ENCODE results near the gene TBC1D22A.
"Not testable (repeated sequence)": the region's sequence is repeated elsewhere in the genome, so short reads cannot be mapped to it uniquely, and the experiment has no call there.

The TBC1D22A gene

DNA sequence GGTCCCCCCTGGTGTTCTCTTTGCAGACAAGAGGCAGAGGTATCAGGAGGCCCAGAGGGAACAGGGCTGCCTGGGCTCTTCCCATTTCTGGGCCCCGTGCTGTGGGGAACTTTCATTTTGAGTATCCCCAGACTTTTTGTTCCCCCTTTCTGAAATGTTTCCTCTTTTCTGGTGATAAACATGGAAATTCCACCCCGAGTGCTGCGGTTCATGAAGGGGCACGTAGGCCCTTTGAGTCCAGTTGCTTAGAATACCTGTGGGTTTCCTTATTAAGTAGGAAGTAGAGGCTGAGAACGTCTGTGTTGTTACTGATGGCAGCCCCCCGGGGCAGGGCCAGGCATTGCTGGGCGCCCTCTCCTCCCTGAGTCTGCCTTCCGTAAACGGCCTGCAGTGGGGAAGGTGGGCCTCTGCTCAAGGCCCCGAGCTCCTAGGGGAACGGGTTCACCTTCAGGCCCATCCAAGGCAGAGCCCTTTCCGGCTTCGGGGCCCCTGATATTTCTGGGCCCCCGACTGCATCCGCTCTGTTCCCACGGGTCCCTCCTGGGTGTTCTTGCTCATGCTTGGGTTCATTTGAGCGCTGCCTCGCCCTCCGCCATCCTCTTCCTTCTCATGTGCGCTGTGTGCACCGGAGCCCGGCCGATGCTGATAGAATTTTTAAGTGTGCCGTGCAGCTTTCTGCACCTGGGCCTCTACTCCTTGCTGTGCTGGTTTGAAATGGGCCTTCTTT lies 12.0 kb downstream of the TBC1D22A start:
- peak; percentile 70 for DNase-seq (ENCODE audit: low spot score)

DNA sequence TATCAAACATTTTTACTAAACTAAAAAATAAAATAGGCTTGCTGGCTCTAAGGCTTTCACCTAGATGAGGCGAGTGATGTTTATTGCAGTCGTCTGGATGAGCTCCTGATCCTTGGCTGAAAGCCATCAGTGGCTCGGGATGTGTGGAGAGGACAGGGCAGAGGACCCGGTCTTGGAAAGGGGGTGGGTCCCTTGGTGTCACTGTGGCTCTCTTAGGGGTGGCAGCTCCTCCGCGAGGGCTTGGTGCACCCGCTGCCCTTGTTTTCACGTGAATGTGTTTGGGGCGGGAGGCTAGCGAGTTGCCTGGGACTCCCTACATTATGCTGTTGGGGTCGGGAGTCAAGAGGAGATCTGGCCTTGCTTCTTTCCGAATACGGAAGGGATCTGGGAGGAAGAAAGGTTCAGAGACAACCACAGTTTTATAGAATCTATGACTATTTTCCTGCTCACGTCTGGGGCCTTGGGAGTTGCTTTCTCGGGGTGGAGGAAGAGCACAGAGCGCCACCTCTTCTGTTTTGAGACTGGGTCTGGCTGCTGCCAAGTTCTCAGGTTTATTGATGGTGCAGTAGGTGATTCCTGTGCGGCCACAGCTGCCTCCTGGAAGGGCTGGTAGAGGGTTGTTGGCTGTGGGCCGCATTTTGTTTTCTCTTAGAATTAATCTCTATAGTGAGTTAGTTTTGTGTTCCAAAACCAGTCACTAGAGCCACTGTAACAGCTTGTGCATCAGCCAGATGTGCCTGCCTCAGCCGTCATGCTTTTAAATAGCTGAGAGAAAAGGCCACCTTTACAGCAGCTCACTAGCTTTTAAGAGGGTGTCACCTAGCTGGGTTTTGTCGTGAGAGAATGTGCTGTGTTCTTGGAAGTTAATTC lies 12.8 kb downstream of the TBC1D22A start:
- DNase-seq (ENCODE audit: low spot score) = no peak

DNA sequence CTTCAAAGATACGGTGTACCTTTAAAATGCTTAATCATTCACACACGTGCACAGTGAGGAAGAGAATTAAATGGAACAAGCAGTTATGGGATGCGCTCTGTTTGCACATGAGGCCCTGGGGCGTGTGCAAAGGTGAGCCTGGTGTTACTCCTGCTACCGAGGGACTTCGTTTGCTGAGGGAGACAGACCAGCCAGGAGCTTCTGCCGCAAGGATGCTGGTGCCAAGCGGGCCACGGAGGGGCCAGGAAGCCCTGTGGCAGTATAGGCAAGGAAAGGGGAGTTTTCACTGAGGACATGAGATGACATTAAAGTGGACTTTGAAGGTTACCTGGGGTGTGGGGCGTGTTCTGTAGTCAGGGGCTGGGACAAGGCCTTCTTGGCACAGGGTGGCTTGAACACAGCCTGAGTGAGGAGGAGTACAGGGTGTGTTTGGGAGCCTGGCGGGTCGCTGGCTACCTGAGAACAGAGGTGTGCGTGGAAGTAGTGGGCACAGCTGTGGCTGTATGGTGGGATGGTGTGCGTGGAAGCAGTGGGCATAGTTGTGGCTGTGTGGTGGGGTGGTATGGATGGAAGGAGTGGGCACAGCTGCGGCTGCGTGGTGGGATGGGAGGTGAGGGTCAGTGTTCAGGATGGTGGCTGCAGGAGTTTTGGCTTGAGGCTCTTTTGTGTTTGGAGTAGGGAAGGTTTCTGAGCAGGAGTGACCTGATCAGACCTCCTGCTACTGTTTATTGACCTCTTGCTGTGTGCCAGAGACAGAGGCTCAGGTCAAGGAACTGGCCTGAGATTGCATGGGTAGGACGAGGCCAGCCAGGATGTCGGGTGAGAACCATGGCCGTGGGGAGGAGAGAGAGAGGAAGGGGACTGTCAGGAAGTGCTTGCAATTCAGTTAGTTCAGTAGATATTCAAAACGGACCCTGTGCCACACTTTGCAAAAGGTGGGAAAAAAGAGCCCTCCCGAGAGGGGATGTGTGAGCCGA lies 13.7 kb downstream of the TBC1D22A start:
- no peak for DNase-seq (ENCODE audit: low spot score)

DNA sequence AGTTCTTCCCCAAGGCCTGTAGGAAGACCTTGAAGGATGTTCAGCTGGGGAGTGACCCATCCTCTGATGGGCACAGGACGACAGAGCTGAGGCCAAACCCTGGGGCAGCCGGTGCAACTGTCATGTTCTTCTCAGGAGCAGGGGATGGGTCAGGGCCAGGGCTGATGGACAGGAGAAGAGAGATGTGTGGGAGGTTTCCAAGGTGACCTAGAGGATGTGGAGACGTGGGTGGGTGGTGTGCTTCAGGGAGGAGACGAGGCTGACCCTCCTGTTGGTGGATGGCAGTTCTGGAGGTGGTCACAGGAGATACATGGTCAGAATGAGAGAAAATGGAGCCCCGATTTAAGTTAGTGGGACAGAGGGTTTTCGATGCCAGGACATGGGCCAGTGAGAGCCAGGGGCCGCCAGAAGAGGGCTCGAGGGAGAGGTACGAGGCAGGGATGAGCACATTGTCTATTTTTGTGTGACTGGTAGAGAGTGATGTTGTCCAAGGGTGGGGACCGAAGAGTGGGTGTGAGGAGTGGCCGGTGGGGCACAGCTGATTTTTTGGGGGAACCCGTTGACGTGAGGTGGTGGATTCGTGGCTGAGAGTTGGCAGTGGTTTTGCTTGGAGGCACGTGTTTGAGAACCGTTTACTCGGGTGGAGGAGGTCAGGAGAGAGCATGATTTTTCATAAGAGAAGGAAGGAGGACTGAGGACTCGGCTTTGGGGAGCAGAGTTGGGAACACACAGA lies 14.6 kb downstream of the TBC1D22A start:
- DNase-seq (ENCODE audit: low spot score) = no peak

- DNase-seq (ENCODE audit: low spot score) = no peak
These were observed 15.1 kb downstream of the TBC1D22A start for GRCh38 chr22:46777609-46777970.

DNA sequence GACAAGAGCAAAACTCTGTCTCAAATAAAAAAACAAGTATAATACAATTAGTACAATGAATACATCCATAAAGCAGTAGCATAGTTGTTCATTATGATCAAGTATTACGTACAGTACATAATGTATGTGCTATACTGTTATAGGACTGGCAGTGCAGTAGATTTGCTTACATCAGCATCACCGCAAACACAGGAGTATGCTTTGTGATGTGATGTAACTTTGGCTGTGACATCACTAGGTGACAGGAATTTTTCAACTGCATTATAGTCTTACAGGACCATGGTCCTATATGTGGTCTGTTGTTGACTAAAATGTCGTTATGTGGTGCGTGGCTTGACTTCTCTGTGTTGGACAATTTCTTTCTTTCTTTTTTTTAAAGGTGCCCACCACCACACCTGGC lies 16.6 kb downstream of the TBC1D22A start:
- no peak for DNase-seq (ENCODE audit: low spot score)

DNA sequence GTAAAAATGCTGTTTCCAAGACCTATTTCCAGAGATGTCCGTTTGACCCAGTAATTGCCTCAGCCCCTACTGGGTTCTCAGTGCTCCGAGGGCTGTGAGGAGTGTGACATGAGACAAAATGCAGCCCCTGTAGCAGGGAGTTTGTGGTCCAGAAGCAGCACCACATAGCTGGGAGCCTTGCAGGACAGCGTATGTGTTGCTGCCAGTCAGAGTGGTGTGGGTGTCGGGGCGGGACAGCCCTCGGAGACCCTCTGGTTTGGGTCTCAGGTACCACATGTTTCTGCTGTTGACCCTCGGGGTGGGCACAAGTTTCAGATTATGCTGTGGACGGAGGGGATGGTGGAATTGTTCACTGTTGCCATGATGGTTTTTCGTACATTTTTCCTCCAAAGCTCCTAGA lies 17.2 kb downstream of the TBC1D22A start:
- DNase-seq (ENCODE audit: low spot score) = no peak

DNA sequence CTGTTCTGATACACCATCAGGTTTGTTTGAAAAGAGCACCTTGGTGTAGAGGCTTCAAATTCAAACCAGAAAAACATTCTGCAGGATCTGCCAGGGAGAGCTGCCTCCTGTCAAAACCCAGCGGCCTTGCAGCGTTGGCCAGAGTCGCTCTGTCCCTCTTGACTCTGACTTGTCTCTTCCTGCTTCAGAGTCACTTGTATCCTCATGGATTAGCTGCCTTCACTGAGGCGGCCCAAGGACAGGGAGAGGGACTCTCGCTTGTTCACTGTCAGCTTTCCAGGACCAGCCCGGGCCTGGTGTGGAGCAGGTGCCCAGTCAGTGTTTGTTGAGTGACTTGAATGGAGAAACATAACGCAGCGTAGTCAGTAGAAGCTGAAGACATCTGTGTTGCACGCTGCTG lies 18.0 kb downstream of the TBC1D22A start:
- no peak for DNase-seq (ENCODE audit: low spot score)

DNA sequence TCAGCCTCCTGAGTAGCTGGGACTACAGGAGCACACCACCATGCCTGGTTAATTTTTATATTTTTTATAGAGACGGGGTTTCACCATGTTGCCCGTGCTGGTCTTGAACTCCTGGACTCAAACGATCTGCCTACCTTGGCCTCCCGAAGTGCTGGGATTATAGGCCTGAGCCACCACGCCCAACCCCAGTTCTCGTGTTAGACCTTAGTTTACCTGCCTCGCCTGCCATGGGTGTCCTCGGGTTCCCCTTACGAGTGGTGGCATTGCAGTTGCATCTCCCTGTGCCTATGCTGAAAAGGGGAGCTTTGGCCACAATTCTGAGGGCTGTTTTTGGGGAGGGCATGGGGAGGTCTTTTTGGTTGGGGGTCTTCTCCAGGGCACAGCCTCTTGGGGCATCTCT lies 18.8 kb downstream of the TBC1D22A start:
- DNase-seq (ENCODE audit: low spot score) = no peak

GRCh38 chr22:46782200-46782599 lies 19.8 kb downstream of the TBC1D22A start:
- DNase-seq (ENCODE audit: low spot score) = not testable (repeated sequence)

- DNase-seq (ENCODE audit: low spot score) = no peak
These were observed 21.3 kb downstream of the TBC1D22A start for GRCh38 chr22:46783721-46784120.

- DNase-seq (ENCODE audit: low spot score) = no peak
These were observed 26.2 kb downstream of the TBC1D22A start for GRCh38 chr22:46788441-46789172.

GRCh38 chr22:46789992-46790391 lies 27.5 kb downstream of the TBC1D22A start:
- no peak for DNase-seq (ENCODE audit: low spot score)

- peak; percentile 61 for DNase-seq (ENCODE audit: low spot score)
These were observed 28.8 kb downstream of the TBC1D22A start for GRCh38 chr22:46791201-46791731.

DNA sequence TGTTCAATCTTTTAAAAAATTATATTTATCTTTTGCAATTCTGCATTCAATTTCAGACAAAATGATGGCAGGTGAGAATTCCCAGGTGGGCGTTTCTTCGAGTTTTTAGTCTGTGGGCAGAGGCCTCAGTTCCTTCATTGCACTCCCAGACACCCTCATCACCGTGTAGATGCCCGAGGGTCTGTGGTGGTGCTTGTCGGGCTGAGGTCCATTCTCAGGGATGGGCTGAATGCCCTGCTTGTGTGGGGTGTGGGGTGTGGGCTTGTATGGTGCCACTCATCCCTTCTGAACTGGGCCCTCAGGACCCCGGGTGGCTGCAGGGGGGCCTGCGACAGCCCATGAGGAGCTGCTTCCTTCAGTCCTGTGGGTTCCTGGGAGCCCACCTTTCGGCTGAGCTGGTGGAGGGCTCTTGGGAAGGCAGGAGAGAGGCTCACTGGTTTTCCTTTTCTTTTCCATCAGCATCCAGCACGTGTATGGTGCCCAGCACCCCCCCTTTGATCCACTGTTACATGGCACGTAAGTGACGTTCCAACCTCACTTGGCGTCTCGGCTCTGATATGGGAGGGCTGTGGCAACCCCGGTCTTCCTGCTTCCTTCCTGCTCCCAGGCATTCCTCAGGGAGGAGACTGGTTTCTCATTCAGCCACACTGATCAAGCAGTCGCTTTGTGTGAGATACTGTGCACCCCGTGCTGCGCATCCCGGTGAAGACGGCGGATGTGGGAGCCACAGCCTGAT lies 29.8 kb downstream of the TBC1D22A start:
- DNase-seq (ENCODE audit: low spot score) = no peak

DNA sequence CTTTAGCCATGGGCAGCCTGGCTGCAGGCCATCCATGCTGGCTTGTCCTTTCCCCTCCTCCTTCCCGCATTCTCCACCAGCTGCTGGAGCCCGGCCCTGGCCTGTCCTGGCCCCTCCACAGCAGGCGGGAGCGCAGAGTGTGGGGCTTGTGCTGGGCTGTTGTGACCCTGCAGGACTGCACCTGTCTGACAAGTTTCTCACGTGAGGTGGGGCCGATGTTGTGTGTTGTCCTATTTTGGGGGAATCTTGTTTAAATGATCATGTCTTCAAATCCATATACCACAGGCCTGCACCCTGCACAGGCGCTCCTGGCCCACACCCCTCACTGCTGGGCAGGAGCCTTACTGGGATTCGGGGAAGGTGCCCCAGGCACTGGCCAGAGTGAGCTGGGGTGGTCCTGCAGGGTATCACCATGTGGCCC lies 30.4 kb downstream of the TBC1D22A start:
- no peak for DNase-seq (ENCODE audit: low spot score)

DNA sequence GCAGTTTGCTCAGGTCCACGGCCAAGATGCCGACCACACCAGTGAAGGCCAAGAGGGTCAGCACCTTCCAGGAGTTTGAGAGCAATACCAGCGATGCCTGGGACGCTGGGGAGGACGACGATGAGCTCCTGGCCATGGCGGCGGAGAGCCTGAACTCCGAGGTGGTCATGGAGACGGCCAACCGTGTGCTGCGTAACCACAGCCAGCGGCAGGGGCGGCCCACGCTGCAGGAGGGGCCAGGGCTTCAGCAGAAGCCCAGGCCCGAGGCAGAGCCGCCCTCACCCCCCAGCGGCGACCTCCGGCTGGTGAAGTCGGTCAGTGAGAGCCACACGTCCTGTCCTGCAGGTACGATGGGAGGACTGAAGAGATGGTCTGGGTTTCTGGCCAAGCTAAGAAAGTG lies 31.0 kb downstream of the TBC1D22A start:
- DNase-seq (ENCODE audit: low spot score) = no peak

DNA sequence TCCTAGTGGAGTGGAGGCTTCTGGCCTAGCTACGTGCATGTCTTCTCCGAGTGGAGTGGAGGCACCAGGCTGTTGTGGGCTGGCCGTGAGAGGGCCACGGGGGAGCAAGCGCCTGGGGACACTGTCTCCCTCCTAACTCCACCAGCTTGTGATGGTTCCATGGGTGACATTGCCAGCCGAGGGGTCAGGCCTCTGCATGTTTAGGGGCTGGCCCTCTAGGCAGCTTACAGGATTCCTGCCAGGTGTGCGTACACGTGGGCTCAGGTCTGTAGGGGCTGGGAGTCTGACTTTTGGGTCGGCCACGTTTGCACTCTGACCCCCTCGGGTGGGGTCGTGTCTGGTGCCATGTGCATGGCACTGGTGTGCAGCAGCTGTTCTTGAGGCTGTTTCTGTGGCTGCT lies 31.6 kb downstream of the TBC1D22A start:
- DNase-seq (ENCODE audit: low spot score) = no peak

DNA sequence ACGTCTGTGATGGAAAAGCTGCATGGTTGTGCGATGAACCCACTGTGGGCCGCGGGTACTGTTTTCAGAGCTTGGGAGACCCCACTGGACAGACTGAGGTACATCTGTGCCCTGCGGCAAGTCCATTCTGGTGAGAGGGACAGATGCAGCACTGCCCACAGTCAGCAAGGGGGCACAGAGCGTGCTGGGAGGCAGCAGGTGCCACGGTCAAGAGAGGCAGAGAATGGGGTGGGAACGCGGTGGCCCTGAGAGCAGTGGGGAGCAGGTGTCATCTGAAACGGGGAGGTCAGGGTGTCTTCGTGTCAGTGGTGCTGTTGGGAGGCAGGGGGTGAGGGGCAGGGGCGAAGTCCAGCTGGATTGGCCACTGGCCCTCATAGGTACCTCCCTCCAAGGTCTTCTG lies 32.0 kb downstream of the TBC1D22A start:
- no peak for DNase-seq (ENCODE audit: low spot score)

GRCh38 chr22:46795140-46795539 lies 32.7 kb downstream of the TBC1D22A start:
- no peak for DNase-seq (ENCODE audit: low spot score)

Measured in globus pallidus (tissue), 1 donor.